HG03066 (cell line): ENCODE data around the gene MMRN1.

ENCODE experiments used
- ATAC-seq: cut with Tn5 transposase; IDR thresholded peaks from one replicate; pipeline ENCODE4 v1.9.1; 2021; ENCODE audit warnings: low read depth; ENCODE audit not compliant: unreplicated experiment

The MMRN1 gene

DNA sequence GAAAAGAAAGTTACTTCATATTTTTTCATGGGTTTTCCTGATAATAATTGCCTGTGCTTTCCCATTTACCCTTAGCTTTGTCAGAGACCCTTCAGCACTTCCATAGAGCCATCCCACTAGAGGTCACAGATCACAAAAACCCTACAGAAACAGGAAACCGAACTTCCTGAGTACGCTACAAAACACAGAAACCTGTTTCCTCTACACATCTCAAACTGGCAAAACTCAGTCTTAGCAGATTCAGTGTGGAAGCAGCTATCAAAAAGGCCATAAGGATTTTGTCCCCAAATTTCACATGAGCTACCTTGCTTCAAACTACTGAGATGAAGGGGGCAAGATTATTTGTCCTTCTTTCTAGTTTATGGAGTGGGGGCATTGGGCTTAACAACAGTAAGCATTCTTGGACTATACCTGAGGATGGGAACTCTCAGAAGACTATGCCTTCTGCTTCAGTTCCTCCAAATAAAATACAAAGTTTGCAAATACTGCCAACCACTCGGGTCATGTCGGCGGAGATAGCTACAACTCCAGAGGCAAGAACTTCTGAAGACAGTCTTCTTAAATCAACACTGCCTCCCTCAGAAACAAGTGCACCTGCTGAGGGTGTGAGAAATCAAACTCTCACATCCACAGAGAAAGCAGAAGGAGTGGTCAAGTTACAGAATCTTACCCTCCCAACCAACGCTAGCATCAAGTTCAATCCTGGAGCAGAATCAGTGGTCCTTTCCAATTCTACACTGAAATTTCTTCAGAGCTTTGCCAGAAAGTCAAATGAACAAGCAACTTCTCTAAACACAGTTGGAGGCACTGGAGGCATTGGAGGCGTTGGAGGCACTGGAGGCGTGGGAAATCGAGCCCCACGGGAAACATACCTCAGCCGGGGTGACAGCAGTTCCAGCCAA is at the start of gene MMRN1:
Gene MMRN1 (plus strand): TSS at position 206 of the 902 bp plus-strand sequence. CDS start 118 bp downstream, at position 324.
- ATAC-seq, result peak; percentile 86

DNA sequence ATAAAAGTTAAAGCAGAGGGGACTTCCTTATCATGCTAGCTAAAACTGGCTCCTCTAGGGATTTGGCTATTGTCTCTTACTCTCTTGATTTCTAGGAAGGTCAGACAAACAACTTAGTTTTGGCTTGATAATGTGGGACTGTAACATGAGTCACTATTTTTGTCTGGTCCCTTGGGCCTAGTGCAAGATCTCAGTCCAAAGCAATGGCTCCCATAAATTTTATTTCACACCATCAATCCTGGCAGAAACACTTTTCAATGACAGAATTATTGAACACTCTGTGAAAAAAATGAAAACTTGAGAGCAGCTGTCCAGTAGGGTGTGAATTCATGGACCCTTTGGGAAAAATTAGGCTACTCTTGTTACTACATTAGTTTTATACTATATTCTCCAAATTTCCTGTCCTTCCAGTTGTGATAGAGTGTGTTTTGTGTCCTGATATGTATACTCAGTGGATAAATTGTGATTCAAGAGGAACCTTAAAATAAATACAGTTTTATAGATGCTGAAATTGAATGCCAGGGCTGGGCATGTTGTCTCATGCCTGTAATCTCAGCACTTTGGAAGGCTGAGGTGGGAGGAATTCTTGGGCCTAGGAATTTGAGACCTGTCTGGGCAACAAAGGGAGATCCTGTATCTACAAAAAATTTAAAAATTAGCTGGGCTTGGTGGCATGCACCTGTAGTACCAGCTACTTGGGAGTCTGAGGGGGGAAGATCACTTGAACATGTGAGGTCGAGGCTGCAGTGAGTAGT is 46.9 kb upstream of the MMRN1 start:
- no peak for ATAC-seq

DNA sequence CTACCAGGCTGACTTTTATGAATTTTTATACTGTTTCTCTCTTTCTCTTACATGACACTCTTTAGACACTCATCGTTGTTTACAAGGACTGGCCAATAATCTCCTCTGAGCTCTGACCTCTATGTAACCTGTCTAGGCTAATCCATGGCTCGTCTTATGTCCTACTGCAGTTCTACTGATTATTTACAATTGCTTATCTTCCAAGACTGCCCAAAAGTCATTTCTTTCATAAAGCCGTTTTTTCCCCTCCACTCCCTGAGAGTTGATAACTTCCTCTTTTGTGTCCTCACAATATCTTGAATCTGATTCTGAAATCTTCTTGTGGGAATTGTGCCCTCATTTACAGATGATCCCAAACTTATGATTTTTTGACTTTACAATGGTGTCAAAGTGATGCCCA is 39.4 kb upstream of the MMRN1 start:
- no peak for ATAC-seq

DNA sequence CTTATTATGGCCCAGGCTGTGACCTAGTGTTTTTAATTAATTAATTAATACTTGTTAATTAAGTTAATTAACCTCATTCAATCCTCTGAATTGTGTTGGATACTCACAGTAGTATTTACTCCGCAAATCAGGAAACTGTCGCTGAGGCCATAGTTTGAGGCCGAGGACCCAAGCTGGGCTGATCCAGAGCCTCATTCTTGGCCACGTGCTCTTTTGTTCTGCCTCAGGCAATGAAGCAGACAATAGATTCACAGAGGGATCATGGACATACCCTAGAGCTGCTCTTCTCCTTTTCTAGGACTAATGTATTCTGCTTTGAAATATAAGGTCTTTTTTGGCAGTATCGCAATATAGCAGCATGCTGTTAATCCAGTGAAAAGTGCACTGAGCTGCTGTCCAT is 33.7 kb upstream of the MMRN1 start:
- ATAC-seq, result no peak

- ATAC-seq, result no peak
These were observed 31.1 kb upstream of the MMRN1 start for GRCh38 chr4:89863533-89863932.

DNA sequence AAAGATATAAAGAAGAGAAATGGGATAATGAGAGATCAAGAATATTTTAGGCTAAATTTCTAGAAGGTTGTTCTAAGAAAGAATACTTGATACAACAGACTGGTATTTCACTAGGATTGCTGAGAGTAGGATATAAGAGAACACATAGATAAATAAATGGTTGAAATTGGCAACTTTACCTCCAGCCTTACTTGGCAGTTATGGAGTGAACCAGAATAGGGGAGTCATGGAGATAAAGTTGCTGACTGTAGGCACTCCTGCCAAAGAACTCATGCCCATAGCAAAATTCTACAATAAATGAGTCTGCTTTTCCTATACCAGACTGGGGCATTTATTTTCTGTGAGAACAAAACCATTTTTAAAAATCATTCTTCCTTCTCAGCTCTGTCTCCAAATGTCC is 26.4 kb upstream of the MMRN1 start:
- ATAC-seq, result no peak

GRCh38 chr4:89868999-89869589 is 25.6 kb upstream of the MMRN1 start:
- ATAC-seq, result no peak

GRCh38 chr4:89871211-89871610 is 23.4 kb upstream of the MMRN1 start:
- no peak for ATAC-seq

DNA sequence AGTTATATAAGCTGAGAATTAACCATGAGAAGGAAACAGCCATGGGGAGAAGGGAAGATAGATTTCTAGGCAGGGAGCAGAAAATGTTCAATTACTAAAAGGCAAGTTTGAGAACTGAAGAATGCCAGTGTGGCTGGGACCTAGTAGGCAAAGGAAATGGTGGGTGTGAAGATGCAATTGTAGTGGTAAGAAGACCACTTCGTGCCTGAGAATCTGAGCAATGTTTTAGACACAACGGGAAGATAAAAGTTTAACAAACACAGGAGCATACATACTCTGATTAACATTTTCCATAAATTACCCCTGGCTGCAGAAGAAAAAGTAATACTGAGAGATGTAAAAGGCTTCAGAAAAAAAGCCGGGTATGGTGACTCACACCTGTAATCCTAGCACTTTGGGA is 18.1 kb upstream of the MMRN1 start:
- no peak for ATAC-seq

GRCh38 chr4:89878611-89879010 is 16.0 kb upstream of the MMRN1 start:
- no peak for ATAC-seq

DNA sequence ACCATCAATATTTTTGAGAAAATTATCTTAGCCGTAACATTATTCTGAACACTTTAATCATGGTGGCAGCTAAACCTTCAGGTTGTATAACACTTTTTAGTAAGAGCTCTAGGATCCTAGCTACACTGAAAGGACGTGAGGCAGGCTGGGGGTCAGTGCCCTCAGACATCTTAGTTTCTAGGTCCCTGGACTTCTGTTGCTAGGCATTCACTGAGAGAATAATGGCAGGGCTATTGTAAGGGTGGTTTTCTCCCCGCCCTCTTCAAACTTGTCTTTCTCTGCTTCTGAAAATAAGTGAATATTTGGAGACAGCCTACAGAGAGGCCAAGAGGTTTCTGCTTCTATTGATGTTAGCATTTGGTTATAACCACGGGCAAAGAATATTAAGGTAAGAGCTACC is 15.4 kb upstream of the MMRN1 start:
- no peak for ATAC-seq

- no peak for ATAC-seq
These were observed 5.4 kb upstream of the MMRN1 start for GRCh38 chr4:89889289-89889688.

DNA sequence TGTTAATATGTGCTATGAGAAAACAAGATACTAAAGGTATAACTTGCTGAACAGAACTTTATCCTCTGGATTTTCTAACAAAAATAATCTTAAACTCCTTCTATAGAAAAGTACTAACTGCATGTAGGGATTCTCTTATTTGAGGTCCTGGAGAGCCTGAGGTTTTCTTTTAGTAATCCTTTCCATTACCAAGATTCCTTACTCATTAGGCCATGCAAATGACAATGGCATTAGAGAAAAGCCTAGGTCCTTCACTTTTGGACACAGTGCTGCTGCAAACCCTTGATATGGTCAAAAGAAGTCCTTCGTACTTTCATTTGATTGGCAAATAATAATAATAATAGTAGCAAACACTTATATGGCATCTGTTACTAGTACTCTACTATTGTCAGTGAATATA is 3.2 kb downstream of the MMRN1 start:
- no peak for ATAC-seq

DNA sequence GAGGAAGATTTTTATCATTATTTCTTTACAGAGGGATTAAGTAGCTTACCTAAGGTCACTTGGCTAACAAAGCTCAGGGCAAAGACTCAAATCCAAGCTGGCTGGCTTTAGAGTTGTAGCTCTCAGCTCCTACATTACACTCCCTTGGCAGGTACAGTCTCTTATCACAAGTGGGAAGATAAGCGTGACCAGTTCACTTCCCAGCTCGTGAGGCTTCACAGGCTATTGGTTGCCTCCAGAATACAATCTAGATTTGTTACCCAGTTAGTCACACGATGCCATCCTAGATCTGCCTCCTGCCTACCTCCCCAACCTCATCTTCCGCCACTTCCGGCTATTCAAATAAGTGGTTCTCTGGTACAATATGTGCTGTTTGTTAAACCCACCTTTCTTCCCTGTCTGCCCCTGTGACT is 3.7 kb downstream of the MMRN1 start:
- ATAC-seq, result no peak

DNA sequence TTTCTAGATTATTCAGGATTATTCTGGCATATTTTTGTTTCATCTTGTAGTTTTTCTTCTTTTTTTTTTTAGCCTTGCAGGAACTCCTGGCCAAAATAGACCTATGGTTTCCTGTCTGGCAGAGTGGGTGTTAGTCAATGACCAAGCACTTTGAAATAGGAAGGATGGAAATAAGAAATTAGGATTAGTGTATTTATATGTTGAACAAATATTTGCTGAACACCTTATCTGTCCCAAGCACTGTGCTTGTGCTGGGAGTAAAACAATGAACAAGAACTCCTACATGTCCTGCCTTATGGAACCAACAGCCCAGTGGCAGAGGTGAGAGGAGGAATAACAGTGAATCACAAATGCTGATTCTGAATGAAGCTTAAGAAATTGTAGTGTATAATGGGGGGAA is 4.5 kb downstream of the MMRN1 start:
- no peak for ATAC-seq

DNA sequence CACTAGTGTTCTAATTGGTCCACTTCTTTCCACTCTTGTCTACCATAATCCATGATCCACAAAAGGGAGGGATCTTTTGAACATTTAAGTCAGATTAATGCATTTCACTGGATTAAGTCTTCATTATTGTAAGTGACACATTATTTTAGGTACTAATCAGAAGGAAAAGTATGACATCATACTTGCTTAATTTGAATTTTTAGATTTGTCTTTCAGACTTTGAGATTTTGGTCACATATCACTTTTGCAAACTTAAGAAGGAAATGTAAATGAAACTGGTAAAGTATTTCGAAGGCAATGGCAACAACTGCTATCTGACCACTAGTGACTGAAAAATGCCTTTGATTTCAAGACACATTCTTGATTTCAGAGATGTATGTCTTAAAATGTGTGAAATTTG is 5.2 kb downstream of the MMRN1 start:
- ATAC-seq, result no peak

DNA sequence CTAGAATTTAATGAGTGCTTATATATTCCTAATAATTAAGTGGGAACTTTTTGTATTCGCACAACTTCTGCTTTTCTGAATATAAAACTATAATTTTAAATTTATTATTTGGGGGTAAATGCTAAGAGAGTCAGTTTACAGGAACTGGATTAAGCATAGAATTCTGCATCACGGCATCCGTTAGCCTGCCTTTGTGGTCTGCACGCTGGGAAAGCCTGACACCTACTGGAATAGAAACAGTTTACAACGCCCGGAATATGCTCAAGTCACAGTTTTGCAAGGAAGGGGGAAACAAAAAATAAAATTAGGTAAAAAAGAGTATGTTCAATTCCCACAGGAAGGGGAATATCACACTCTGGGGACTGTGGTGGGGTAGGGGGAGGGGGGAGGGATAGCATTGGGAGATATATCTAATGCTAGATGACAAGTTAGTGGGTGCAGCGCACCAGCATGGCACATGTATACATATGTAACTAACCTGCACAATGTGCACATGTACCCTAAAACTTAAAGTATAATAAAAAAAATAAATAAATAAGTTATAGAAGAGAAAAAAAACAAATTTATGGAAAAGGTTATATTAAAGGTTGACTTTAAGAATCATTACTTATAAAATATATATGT is 7.3 kb downstream of the MMRN1 start:
- peak; percentile 74 for ATAC-seq

- no peak for ATAC-seq
These were observed 9.9 kb downstream of the MMRN1 start for GRCh38 chr4:89904524-89904923.

DNA sequence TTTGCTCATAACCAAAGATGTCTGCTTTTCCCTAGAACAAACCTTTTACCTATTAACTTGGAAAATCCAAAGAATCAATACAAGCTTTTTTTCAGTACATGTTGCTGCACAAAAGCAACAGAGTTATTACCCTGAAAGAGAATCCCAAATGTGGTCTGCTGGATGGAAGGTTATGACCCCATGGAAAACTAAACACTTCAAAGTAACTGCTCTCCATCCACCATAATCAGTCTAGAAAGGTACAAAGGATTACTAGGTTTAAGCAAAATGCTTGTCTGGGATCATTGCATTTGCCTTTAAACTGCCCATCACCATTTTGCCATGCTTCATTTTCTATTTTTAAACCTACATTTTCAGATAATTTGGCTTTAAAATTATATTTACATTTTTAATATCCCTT is 11.7 kb downstream of the MMRN1 start:
- no peak for ATAC-seq

DNA sequence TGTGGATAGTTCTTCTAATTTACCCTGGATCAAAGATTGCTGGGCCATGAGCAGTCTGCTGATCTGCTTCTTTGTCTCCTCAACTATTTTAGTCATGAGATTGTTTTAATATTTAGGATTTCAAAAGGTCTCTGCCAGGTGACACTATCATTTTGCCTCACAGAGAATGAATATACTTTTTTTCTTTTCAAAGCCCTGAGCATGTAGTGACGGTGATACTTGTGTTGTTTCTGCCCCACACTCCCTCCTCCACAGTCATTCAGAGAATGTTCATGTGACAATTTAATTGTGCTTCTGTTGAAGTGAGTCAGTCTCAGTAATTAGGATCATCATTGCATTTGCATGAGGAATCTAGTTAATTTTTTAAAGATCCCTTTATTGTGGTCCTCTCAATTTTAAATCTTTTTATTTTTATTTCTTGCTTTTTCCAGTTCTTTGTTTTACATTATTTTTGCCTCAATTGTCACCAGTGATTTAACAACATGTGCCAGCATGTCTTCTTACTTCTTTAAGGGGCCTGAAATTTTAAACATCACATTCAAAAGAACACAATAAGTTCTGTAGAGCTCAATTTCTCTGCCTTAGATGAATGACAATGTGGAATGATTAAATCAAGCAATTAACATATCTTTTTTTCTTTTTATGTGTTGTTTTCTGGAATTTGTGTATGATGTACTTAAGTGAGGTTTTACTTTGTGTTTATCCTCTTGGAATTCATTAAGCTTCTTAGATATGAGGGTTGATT is 12.3 kb downstream of the MMRN1 start:
- ATAC-seq, result no peak
